Uterus (tissue), 2 donors: ENCODE results near the gene MTG2.

ENCODE experiments used
- CTCF ChIP-seq, 4 experiments: fragments of 200-600 bp in 2 of 4; fragments of 450-650 bp in 2 of 4; sonication (generic) in 2 of 4; IDR thresholded peaks; one replicate each; pipeline ENCODE4 v1.5.1; 2016 to 2019; ENCODE audit warnings: antibody characterized with exemption in 4 of 4, mild to moderate bottlenecking in 2 of 4, moderate library complexity in 1 of 4
- POLR2A ChIP-seq, 2 donors: fragments of 450-650 bp; IDR thresholded peaks; one replicate each; pipeline ENCODE4 v1.6.1; 2016; ENCODE audit warnings: antibody characterized with exemption in 2 of 2, mild to moderate bottlenecking in 1 of 2, moderate library complexity in 1 of 2

- TF ChIP-seq CTCF (IDR thresholded peaks at IDR 0.05) (no peak), POLR2A (IDR thresholded peaks at IDR 0.05) (no peak)
Measured at GRCh38 chr20:62246431-62246830, 63.6 kb downstream of the MTG2 start.
